Right atrium auricular region (tissue), 2 donors: Measurements from ENCODE around the gene SLC10A1. TPM values are rescaled to one million over a fixed set of nuclear protein-coding genes. Genes with fewer than 3 reads are reported as not detected.
"Not testable (repeated sequence)": the region's sequence is repeated elsewhere in the genome, so short reads cannot be mapped to it uniquely, and the experiment has no call there.

Experiments
- DNase-seq: peaks from one replicate; pipeline ENCODE4 v3.0.0-alpha.2; 2019; ENCODE audit warnings: low spot score
- H3K27ac ChIP-seq, 2 donors: fragments of 200-600 bp; sonication (generic); 1 replicate in 1 of 2; 2 replicates in 1 of 2; pipeline ENCODE4 v1.5.1; 2016 to 2019
- H3K27me3 ChIP-seq, 2 donors: fragments of 200-600 bp; sonication (generic); one replicate each; pipeline versions ENCODE4 v1.5.1 to v1.6.0; 2017 to 2019
- H3K36me3 ChIP-seq: fragments of 200-600 bp; sonication (generic); one replicate; pipeline ENCODE4 v1.5.1; 2016
- H3K4me1 ChIP-seq, 2 donors: fragments of 200-600 bp; sonication (generic); one replicate each; pipeline versions ENCODE4 v1.5.1 to v1.6.0; 2017 to 2019
- H3K4me3 ChIP-seq, 2 donors: fragments of 200-600 bp; sonication (generic); 1 replicate in 1 of 2; 2 replicates in 1 of 2; pipeline ENCODE4 v1.5.1; 2017 to 2019; ENCODE audit warnings: mild to moderate bottlenecking in 1 of 2, moderate library complexity in 1 of 2
- H3K9me3 ChIP-seq, 2 donors: fragments of 200-600 bp; sonication (generic); one replicate each; pipeline ENCODE4 v1.5.1; 2019
- total RNA-seq, 2 donors: library from RNA; depleted of rRNA; stranded (reverse); fragments of >200 nt; gene quantifications; one replicate each; pipeline ENCODE4 v1.1.0, GENCODE V29; 2016
- TF ChIP-seq, protein P1 (sequence below), 2 donors: fragments of 200-600 bp; sonication (generic); IDR thresholded peaks; one replicate each; pipeline ENCODE4 v1.5.1; 2019; ENCODE audit warnings: antibody characterized with exemption in 2 of 2

SLC10A1 gene
- total RNA-seq, 2 donors from 2014 or later = 0.16 TPM; not detected in 1

DNA sequence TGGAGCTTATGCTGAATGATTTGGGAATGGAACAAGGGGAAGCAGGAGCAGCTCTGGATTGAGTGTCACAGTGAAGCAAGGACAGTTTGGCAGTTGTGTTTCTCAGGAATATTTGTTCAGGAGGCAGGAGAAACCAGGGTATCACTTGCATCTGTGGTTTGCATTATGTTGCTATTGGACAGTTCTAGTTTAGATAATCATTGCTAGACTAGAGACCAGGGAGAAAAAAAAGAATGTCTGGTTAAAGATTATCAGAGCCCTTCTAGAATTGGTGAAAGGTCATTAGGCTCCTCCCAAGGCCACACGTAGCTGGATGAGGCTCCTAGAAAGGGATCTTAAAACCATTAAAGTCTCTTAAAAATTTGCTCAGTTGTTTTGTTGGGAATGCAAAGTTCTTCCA lies 47.1 kb downstream of the SLC10A1 start:
- Histone ChIP-seq H3K9me3 (no peaks in the 10 kb centered on the region), H3K27ac (no peak overlapping the region), H3K27me3 (no peaks in the 10 kb centered on the region), H3K4me3 (no peak overlapping the region), H3K36me3 (no peaks in the 10 kb centered on the region), H3K4me1 (no peaks in the 10 kb centered on the region)
- TF ChIP-seq, protein P1, sequence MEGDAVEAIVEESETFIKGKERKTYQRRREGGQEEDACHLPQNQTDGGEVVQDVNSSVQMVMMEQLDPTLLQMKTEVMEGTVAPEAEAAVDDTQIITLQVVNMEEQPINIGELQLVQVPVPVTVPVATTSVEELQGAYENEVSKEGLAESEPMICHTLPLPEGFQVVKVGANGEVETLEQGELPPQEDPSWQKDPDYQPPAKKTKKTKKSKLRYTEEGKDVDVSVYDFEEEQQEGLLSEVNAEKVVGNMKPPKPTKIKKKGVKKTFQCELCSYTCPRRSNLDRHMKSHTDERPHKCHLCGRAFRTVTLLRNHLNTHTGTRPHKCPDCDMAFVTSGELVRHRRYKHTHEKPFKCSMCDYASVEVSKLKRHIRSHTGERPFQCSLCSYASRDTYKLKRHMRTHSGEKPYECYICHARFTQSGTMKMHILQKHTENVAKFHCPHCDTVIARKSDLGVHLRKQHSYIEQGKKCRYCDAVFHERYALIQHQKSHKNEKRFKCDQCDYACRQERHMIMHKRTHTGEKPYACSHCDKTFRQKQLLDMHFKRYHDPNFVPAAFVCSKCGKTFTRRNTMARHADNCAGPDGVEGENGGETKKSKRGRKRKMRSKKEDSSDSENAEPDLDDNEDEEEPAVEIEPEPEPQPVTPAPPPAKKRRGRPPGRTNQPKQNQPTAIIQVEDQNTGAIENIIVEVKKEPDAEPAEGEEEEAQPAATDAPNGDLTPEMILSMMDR (IDR thresholded peaks at IDR 0.05) = no peak
- no peak for DNase-seq

DNA sequence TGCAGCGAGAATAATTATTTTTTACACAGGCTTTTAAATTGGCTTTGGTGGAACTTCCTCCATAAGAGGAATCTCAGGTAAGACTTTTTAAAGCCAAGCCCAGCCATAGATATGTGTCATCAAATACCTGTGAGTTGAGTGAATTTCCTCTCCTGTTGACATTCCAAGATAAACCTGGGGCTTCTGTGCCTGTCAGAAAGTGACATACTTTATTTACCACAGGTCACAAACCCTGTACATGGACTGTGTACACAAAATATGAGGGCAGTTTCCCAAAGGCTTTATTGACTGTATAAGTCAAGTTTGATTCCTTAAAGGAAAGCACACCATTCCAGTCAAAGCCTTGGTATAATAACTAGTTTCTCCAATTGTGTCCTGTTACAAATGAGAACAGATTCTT lies 56.0 kb downstream of the SLC10A1 start:
- no peaks in the 10 kb centered on the region for H3K27me3 ChIP-seq

DNA sequence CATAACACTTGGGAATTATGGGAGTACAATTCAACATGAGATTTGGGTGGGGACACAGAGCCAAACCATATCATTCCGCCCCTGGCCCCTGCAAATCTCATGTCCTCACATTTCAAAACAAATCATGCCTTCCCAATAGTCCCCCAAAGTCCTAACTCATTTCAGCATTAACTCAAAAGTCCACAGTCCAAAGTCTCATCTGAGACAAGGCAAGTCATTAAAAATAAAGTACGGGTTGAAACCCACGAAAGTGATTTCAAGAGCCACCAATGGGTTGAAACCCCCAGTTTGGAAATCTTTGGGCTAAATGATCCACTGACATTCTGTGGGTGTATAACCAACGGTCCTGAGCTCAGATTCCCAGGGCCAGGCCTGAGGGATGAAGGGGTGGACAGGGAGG lies 60.6 kb downstream of the SLC10A1 start:
- H3K27me3 ChIP-seq, H3K36me3 ChIP-seq, H3K9me3 ChIP-seq, H3K27ac ChIP-seq, DNase-seq, H3K4me3 ChIP-seq, H3K4me1 ChIP-seq: not testable (repeated sequence)

More for the DNA sequence above, 56.0 kb downstream of the SLC10A1 start:
- Histone ChIP-seq H3K4me3 (no peak overlapping the region), H3K27ac (no peak overlapping the region), H3K4me1 (no peaks in the 10 kb centered on the region), H3K9me3 (peaks cover 0 to 7% of the 10 kb centered on the region in 2 donors), H3K36me3 (no peaks in the 10 kb centered on the region)
- DNase-seq = no peak
- TF ChIP-seq, protein P1 (IDR thresholded peaks at IDR 0.05) = no peak

DNA sequence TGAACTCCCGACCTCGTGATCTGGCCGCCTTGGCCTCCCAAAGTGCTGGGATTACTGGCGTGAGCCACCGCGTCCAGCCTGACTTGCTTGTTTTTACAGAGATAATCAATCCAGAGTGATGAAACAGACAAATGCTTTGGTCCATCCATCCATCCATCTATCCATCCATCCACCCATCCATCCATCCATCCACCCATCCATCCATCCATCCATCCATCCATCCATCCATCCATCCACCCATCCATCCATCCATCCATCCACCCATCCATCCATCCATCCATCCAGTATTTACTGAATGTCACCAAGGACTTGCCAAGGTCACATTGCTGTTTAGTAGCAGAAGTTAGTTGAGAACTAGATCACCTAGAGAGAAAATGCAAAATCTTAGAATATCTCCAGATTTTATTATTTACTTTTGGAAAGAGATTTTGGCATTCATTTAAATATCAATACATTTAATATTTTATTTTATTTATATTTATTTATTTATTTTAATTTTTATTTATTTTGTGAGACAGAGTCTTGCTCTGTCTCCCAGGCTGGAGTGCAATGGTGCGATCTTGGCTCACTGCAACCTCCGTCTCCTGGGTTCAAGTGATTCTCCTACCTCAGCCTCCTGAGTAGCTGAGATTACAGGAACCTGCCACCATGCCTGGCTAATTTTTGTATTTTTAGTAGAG lies 65.0 kb downstream of the SLC10A1 start:
- H3K4me3 ChIP-seq, H3K27ac ChIP-seq, H3K4me1 ChIP-seq, DNase-seq, H3K9me3 ChIP-seq, H3K27me3 ChIP-seq, H3K36me3 ChIP-seq: not testable (repeated sequence)

DNA sequence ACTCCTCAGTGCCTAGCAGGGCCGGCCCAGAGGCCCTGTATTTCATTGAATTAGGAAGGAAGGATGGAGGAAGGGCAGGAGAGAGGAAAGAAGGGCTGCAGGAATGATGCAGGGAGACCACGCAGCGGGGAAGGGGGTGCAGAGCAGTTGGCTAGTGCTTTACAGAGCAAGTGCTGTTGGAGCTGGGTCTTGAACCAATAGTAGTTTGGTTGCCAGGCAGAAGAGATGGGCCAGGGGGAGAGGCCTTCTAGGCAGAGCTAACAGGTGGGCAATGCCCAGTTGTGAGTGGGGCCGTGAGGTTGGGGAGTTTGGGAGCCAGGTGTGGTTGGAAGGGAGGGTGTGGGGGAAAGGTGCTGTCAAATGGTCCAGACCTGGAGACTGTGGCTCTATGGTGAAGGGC lies 69.2 kb downstream of the SLC10A1 start:
- DNase-seq = no peak
- no peaks in the 10 kb centered on the region for H3K27me3 ChIP-seq
- no peak overlapping the region for H3K4me3 ChIP-seq
- no peaks in the 10 kb centered on the region for H3K36me3 ChIP-seq
- H3K4me1 ChIP-seq = peaks cover 0 to 14% of the 10 kb centered on the region in 2 donors
- H3K9me3 ChIP-seq = no peaks in the 10 kb centered on the region
- TF ChIP-seq, protein P1 (IDR thresholded peaks at IDR 0.05) = no peak
- H3K27ac ChIP-seq = peak overlapping the region in 1 of 2 donors; percentile 39

DNA sequence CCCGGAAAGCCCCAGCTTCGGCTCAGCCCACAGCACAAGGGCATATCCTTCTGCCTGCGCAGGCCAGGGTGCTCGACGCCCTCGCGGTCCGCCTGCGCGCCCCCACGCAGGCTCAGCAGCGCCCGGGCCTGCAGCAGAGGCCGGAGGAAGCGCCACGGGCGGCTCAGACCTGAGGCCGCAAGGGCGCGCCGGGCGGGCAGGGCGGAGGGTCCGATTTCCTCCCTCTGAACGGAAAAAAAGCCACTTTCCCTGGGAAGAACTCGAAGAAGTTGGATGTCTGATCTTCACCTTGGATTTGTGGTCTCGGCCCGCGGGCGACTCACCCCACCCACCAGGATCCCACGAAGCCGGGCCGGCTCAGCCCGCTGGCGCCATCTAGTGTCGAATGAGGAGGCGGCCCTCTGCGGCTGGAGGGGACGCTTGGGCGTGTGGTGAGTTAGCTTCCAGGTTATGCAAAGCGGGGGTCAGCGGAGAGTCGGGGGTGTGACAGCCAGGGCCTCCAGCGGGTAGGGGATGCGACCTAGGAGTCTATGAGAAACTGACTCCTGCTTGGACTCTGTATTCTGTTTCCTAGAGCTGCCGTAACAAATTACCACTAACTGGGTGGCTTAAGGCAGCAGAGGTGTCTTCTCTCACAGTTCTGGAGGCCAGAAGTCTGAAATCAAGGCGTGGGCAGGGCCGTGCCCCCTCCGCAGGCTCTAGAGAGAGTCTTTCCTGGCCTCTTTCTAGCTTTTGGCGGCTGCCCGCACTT lies 70.1 kb downstream of the SLC10A1 start:
- peaks cover 0 to 14% of the 10 kb centered on the region in 2 donors for H3K4me1 ChIP-seq
- H3K9me3 ChIP-seq = no peaks in the 10 kb centered on the region
- no peaks in the 10 kb centered on the region for H3K27me3 ChIP-seq
- peak overlapping the region; percentile 31 to 69 for H3K27ac ChIP-seq
- TF ChIP-seq, protein P1 (IDR thresholded peaks at IDR 0.05) = peak; percentile 93 to 99
- H3K4me3 ChIP-seq = peak overlapping the region; percentile 14 to 48
- H3K36me3 ChIP-seq = no peaks in the 10 kb centered on the region
- peak; percentile 88 for DNase-seq

Other genes starting within 250 kb of the SLC10A1 start
- gene CCDC177, start 222.4 kb downstream of the SLC10A1 start, total RNA-seq = not detected
- 10 to 100 TPM; 19.2 to 24.7 TPM for gene SUSD6, start 185.6 kb downstream of the SLC10A1 start, total RNA-seq
- gene SRSF5, start 30.1 kb downstream of the SLC10A1 start, total RNA-seq = 100 to 1,000 TPM in 1 of 2 donors, 10 to 100 TPM in 1; 96.8 to 111 TPM
- gene SMOC1, start 82.2 kb upstream of the SLC10A1 start, total RNA-seq = 10 to 100 TPM; 14.1 to 18.6 TPM